T47D (cell line): ENCODE measurements around the gene UVSSA.
A peak's percentile ranks its signal among the peaks of the same experiment; 100 is the strongest.

Experiments
- DNase-seq, 2 experiments: peaks; one replicate each; pipeline versions ENCODE4 v3.0.0 to v3.0.0-alpha.2; 2011 to 2012; ENCODE audit warnings: low read depth in 1 of 2, low spot score in 1 of 2
- JUND ChIP-seq: IDR thresholded peaks from 2 replicates; pipeline ENCODE4 v1.6.1; 2012; ENCODE audit warnings: low read depth
- in situ Hi-C: cut with HindIII; loops from 2 replicates; pipeline ENCODE4 v1.10.0; 2016; ENCODE audit warnings: low sequenced_read_pairs, low pct_unique_long_range_greater_than_20kb

UVSSA gene

DNA sequence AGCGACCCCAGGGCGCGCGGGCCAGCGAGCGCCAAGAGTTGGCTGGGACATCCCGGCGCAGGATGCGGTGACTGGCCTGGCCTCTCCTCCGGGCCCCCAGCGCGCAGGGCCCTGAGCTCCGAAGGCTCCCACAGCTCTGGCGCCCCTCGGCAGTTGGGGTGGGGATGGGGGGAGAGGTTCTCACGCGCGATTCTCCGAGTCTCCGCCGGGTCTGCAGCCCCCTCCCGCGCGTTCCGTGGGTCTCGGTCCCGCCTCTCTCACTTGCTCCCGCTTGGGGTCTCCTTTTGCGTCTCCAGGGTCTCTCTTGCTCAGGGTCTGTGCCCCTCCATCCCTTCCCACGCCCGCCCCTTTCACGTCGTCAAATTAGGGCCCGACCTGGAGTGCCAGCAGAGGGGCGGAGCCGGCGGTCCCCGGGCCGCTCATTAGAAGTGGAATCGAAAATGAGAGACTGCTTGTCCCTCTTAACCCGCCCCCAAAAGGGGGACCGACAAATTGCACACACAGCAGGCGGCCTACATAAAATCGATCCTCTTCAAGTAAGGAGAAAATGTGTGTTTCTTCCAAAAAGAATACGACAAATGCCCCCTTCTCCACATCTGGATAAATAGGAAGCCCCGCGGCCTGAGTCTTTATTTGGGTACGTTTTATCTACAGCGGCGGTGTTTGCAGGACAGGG lies 60.1 kb downstream of the UVSSA start:
- TF ChIP-seq JUND: no peak
- in situ Hi-C loops: no loop called here
- DNase-seq: no peak

DNA sequence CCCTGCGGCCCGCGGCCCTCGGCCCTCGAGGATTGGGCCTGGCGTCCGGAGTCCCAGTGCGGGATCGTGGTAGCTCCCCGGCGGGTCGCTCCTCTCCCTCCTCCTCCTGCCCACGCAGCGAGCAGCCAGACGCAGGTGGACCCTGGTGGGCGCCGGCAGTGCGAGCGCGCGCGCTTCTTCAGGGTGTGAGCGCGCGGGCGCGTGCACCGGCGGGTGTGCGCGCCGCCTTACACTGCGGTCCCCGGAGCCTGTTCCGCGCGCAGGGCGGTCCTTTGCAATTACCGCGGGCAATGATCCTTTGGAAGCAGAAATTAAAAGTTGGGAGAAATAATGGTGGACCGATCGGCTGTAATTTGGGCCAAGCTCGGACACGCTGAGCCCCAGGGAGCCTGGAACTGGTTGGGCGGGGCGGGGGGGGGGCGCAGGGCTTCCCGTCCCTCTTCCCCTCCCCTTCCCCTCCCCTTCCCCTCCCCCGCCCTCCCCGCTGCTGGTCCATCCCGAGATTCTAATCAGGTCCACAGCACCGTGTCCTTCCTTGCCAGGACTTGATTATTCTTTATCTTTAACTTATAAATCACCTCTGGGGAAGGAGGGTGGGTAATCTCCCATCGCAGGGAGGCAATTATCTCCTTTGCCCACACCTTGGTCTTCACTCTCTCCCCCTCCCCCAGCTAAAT lies 60.8 kb downstream of the UVSSA start:
- DNase-seq: no peak
- TF ChIP-seq JUND: no peak
- in situ Hi-C loops: no loop called here

DNA sequence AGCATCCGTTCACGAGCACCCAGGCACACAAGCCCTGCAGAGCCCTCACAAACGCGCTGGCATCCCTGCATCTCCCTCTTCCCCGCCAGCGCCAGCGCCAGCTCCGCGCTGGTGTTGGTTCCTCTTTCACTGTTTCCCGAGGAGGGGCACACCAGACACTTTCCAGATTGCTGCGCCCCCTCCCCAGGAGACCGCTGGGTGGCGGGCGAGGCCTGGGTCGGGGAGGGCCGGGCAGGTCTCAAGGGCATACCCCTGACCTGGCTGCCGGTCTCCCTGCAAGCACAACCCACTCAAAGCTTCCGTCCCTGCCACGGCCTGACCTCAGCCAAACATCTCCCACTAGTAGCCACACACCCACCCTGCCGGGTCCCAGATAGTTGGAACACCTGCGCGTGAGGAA lies 61.4 kb downstream of the UVSSA start:
- in situ Hi-C loops: no loop called here
- no peak for TF ChIP-seq JUND
- DNase-seq: no peak

- in situ Hi-C loops: no loop called here
- TF ChIP-seq JUND: no peak
- no peak for DNase-seq
Observed at GRCh38 chr4:1409079-1409478, 62.1 kb downstream of the UVSSA start.

DNA sequence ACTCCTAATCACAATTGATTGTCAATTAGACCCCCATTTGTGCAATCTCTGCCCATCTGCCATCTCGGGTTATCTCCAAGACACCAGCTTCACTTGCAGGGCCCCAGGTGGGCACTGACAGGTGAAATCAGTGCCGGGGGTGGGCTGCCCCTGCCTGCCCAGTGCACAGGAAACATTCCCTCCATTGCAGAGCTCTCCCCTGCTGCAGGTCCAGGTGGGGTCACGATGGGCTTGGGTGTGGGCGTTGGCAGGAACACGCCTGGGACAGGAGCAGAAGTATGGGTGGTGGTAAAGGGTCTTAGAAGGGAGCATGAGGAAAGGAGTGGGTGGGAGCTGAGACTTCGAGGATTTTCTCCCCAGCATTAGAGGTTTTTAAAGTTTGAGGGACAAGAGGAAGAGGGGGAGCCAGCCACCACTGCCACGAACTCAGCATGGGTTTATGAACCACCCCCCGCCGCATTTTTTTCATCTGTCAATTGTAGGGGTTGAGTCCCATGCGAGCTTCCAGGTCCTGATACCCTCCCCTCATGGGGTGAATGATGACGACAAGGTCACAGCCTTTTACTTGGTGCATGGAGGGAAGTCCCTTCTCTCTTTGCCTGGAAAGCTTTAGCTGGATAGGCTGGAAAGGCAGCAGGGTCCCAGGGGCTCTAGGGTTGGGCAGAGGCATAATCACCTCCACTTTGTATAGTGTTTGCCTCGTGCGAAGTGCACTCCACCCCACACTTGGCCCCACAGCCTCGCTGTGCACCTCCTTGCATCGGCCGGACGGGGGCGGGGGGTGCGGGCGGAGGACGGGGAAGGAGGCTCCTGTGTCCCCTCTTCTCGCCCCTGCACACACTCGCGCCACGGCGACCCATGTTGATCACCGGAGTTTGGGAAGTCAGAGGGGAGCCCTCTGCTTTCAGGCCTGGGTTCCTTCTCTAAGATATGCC lies 62.8 kb downstream of the UVSSA start:
- TF ChIP-seq JUND: no peak
- DNase-seq: no peak
- in situ Hi-C loops: no loop called here

DNA sequence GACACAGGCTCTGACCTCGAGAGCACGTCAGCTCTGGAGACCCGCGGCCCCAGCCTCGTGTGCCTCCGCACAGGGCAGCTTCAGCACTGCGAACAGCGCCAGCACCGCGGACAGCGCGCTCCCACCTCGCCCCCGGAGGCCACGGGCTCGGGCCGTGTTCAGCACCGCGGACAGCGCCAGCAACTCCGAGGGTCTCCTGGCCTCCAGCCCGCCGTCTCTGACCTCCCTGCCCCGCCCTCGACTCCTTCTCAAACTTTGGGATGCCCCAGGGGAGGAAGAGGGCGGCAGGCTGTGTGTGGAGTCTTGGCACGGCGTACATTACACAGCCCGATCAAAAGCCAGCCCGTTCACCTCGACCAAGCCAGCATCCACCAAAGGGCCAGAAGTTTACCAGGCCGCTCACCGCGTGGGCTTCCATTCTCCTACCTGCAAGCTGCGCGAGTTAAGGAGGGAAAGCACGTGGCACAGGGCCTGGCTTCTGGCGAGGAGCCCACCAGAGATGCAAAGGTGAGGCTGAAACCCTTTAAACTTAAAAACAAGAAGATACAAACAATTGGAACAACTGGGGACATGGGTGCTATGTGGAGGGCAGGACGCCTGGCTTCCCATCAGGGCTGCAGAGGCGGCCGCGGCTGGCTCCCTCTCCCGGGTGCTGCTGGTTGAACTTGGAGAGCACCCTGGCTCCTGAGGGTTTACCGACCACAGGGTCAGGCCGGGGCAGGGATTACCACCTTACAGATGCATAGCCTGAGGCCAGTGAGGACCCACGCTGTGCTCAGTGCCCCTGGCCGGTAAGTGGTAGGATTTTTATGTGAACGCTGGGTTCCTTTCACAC lies 63.7 kb downstream of the UVSSA start:
- peak; percentile 78 to 96 for DNase-seq
- in situ Hi-C loops: no loop called here
- TF ChIP-seq JUND: no peak

DNA sequence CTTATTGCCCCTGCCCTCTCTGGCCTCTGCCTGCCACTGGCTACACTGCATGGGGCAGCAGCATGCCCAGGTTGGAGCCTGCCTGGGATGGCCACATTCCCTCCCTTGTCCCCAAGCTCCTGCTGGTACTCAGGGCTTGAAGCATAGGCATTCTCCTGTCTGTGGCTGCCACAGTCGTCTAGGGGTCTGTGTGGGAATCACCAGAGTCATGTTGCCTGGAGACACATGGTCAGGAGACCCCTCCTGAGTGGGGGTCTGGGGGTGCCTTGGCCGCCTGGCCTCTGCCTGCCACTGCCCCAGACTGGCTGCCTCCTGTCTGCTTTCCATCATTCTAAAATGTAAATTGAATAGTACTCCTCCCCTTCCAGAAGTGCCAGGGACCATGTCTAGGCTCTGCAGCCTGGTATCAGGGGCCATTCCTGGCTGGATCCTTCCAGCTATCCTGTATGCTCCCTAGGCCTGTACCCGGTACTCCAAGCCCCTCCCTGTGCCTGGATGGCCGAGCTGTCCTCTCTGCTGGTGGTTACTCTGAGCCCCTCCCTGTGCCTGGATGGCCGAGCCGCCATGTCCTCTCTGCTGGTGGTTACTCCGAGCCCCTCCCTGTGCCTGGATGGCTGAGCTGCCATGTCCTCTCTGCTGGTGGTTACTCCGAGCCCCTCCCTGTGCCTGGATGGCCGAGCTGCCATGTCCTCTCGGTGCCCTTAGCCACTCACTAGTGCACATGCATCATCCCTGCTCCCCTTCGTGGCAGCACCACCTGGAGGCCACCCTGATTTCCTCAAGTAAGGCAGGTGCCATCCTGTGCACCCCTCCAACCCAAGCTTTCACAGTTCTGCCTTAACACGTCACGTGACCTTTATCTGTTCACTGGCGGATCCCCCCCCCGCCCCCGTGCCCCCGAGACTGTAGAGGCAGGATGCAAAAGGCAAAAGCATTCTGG lies 64.7 kb downstream of the UVSSA start:
- peak in 1 of 2 experiments; percentile 27 for DNase-seq
- TF ChIP-seq JUND: no peak
- in situ Hi-C loops: no loop called here

DNA sequence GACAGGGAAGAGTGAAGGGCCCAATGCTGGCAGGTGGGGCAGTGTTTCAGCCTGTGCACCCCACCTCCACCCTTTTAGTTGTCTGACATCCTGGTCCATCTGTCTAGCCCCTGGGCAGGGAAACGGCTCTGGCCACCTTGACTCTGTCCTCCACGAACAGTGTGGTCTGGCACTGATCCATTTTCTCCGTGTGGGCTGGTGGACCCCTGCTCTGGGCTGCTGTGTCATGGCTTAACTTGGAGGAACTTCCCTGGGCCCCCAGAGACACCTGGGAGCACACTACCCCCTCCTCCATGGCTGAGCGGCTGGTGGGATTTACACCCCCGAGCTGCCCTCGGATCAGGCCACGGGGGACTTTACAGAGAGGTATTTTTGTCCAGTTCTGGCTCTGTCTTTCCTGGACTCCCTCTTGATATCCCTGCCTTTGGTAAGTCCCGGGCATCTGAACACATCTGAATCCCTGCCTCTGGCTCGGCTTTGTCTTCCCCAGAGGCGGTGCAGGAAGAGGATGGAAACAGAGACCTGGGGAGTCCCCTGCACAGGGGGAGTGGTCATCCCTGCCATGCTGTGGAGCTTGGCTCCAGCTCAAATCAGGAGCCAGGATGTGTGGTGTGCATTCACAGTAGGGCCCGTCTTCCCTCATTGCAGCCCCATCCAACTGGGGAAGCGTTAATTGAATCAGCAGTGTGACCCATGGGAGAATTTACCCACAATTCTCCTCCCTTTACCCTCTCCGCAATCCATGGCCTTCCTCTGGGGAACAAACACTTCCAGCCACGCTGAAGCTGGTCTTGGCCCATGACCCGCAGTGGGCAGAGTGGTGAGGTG lies 65.6 kb downstream of the UVSSA start:
- no peak for TF ChIP-seq JUND
- in situ Hi-C loops: no loop called here
- no peak for DNase-seq

DNA sequence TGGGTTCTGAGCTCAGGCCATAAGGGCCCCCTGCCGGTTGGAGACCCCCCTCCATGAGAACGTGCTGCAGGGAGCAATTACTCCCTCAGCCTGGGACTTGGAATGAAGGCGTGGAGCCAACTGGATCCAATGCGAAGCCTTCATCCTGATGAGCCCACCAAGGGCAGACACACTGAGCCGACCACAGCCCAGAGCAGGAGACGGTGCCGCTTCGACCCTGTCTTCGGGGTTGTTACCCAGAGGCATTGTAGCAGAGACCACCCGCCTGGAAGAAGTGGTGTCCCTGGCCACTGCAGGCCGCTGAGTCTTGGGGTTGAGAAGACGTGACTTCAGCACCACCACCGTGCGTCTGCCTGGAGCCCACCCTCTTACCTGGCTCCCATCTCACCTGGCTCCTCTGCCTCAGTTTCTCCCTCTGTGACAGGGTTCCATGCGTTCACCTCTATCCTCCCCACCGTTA lies 66.2 kb downstream of the UVSSA start:
- peak in 1 of 2 experiments; percentile 13 for DNase-seq
- in situ Hi-C loops: no loop called here
- TF ChIP-seq JUND: no peak

GRCh38 chr4:1413687-1414479 lies 66.9 kb downstream of the UVSSA start:
- TF ChIP-seq JUND: no peak
- in situ Hi-C loops: no loop called here

More at GRCh38 chr4:1413687-1414479, 66.9 kb downstream of the UVSSA start:
- peak in 1 of 2 experiments; percentile 7 for DNase-seq
